ENCODE data around the gene TM4SF20.

TM4SF20 gene

DNA sequence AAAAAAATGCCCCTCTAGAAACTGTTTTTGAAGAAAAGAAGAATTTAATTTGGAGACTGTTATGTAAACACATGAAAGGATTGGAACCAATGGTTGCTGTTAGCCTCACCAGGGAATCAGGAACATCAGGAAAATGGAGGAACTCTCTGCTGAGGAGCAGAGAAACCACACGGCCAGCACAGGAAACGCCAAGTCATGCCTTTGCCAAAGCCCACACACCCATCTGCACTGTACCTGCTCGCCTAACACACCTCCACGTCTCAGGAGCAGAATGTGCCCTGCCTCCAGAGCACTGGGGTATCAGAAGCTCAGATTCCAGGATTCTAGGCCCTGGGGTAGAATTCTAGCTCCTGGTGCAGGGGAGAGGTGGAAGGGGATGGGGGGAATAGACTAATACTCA, 18.5 kb upstream of the TM4SF20 start:
- CTCF ChIA-PET: interaction anchor here (0.7 to 1.4 kb wide), 2 partner anchors 8 to 78 kb away, joined by 3 to 8 read pairs; no protein-coding TSS in a partner anchor
- POLR2A ChIA-PET: no interaction called here
- TF ChIP-seq, protein P1, sequence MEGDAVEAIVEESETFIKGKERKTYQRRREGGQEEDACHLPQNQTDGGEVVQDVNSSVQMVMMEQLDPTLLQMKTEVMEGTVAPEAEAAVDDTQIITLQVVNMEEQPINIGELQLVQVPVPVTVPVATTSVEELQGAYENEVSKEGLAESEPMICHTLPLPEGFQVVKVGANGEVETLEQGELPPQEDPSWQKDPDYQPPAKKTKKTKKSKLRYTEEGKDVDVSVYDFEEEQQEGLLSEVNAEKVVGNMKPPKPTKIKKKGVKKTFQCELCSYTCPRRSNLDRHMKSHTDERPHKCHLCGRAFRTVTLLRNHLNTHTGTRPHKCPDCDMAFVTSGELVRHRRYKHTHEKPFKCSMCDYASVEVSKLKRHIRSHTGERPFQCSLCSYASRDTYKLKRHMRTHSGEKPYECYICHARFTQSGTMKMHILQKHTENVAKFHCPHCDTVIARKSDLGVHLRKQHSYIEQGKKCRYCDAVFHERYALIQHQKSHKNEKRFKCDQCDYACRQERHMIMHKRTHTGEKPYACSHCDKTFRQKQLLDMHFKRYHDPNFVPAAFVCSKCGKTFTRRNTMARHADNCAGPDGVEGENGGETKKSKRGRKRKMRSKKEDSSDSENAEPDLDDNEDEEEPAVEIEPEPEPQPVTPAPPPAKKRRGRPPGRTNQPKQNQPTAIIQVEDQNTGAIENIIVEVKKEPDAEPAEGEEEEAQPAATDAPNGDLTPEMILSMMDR (tag by site-specific recombination; IDR thresholded peaks at IDR 0.05): no peak
- TF ChIP-seq REPIN1 (tag by site-specific recombination; IDR thresholded peaks at IDR 0.05; ENCODE audit: low read depth) (no peak), ZNF10 (tag by site-specific recombination; IDR thresholded peaks at IDR 0.05) (no peak), ZNF174 (tag by site-specific recombination; IDR thresholded peaks at IDR 0.05) (no peak), ZNF660 (tag by site-specific recombination; IDR thresholded peaks at IDR 0.05) (no peak), HOXD13 (CRISPR knock-in tag; IDR thresholded peaks at IDR 0.05; ENCODE audit: borderline replicate concordance) (no peak), ZNF596 (tag by site-specific recombination; IDR thresholded peaks at IDR 0.05) (no peak), ZBTB48 (tag by site-specific recombination; IDR thresholded peaks at IDR 0.05) (no peak), ZNF530 (tag by site-specific recombination; IDR thresholded peaks at IDR 0.05; ENCODE audit: low read depth) (no peak), EGR2 (tag by site-specific recombination; IDR thresholded peaks at IDR 0.05; ENCODE audit: low read depth) (no peak), ZNF175 (tag by site-specific recombination; IDR thresholded peaks at IDR 0.05) (no peak), OVOL3 (tag by site-specific recombination; IDR thresholded peaks at IDR 0.05) (no peak)
- TF ChIP-seq, protein P2, sequence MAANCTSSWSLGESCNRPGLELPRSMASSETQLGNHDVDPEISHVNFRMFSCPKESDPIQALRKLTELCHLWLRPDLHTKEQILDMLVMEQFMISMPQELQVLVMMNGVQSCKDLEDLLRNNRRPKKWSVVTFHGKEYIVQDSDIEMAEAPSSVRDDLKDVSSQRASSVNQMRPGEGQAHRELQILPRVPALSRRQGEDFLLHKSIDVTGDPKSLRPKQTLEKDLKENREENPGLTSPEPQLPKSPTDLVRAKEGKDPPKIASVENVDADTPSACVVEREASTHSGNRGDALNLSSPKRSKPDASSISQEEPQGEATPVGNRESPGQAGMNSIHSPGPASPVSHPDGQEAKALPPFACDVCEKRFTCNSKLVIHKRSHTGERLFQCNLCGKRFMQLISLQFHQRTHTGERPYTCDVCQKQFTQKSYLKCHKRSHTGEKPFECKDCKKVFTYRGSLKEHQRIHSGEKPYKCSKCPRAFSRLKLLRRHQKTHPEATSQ (tag by site-specific recombination; IDR thresholded peaks at IDR 0.05): no peak
- TF ChIP-seq, protein P3, sequence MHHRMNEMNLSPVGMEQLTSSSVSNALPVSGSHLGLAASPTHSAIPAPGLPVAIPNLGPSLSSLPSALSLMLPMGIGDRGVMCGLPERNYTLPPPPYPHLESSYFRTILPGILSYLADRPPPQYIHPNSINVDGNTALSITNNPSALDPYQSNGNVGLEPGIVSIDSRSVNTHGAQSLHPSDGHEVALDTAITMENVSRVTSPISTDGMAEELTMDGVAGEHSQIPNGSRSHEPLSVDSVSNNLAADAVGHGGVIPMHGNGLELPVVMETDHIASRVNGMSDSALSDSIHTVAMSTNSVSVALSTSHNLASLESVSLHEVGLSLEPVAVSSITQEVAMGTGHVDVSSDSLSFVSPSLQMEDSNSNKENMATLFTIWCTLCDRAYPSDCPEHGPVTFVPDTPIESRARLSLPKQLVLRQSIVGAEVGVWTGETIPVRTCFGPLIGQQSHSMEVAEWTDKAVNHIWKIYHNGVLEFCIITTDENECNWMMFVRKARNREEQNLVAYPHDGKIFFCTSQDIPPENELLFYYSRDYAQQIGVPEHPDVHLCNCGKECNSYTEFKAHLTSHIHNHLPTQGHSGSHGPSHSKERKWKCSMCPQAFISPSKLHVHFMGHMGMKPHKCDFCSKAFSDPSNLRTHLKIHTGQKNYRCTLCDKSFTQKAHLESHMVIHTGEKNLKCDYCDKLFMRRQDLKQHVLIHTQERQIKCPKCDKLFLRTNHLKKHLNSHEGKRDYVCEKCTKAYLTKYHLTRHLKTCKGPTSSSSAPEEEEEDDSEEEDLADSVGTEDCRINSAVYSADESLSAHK (tag by site-specific recombination; IDR thresholded peaks at IDR 0.05): no peak
- TF ChIP-seq, protein P4, sequence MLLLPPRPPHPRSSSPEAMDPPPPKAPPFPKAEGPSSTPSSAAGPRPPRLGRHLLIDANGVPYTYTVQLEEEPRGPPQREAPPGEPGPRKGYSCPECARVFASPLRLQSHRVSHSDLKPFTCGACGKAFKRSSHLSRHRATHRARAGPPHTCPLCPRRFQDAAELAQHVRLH (tag by site-specific recombination; IDR thresholded peaks at IDR 0.05): no peak
- TF ChIP-seq, protein P5, sequence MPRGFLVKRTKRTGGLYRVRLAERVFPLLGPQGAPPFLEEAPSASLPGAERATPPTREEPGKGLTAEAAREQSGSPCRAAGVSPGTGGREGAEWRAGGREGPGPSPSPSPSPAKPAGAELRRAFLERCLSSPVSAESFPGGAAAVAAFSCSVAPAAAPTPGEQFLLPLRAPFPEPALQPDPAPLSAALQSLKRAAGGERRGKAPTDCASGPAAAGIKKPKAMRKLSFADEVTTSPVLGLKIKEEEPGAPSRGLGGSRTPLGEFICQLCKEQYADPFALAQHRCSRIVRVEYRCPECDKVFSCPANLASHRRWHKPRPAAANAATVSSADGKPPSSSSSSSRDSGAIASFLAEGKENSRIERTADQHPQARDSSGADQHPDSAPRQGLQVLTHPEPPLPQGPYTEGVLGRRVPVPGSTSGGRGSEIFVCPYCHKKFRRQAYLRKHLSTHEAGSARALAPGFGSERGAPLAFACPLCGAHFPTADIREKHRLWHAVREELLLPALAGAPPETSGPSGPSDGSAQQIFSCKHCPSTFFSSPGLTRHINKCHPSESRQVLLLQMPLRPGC (tag by site-specific recombination; IDR thresholded peaks at IDR 0.05): no peak

DNA sequence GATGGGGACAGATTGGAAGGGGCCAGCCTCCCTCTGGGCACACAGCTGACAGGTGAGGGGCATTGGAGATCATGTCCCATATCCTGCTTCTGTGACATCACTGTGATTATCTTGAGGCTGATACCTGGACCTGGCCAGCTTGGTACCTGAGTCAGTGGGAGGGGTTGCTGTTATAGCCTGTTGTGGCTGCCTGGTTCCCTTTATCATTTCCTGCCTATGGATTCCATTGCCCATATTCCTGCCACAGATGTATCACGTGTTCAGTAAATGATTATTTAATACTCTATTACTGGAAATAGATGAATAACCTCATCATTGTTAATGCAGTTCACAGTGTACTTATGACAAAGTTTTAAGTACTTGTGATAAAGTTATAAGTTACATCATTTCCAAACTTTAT, 16.4 kb upstream of the TM4SF20 start:
- H3K4me3 ChIP-seq (ENCODE audit: low read depth, low read length): no peak overlapping the region
- ChIA-PET POLR2A (no interaction called here), CTCF (no interaction called here)
- H3K4me1 ChIP-seq (ENCODE audit: control insufficient read depth, insufficient read depth, low read length): no peaks in the 10 kb centered on the region
- H3K9me3 ChIP-seq (ENCODE audit: control insufficient read depth, insufficient read depth, low read depth, low read length): no peaks in the 10 kb centered on the region
- no peaks in the 10 kb centered on the region for H3K36me3 ChIP-seq (ENCODE audit: control insufficient read depth in 2 of 2, insufficient read depth in 1 of 2, low read length in 2 of 2)
- TF ChIP-seq ZNF629 (tag by site-specific recombination; IDR thresholded peaks at IDR 0.05) (no peak), ZEB2 (tag by site-specific recombination; IDR thresholded peaks at IDR 0.05) (no peak), ZNF266 (tag by site-specific recombination; IDR thresholded peaks at IDR 0.05; ENCODE audit: low read depth) (no peak), ZNF768 (tag by site-specific recombination; IDR thresholded peaks at IDR 0.05) (no peak)
- TF ChIP-seq, protein P6, sequence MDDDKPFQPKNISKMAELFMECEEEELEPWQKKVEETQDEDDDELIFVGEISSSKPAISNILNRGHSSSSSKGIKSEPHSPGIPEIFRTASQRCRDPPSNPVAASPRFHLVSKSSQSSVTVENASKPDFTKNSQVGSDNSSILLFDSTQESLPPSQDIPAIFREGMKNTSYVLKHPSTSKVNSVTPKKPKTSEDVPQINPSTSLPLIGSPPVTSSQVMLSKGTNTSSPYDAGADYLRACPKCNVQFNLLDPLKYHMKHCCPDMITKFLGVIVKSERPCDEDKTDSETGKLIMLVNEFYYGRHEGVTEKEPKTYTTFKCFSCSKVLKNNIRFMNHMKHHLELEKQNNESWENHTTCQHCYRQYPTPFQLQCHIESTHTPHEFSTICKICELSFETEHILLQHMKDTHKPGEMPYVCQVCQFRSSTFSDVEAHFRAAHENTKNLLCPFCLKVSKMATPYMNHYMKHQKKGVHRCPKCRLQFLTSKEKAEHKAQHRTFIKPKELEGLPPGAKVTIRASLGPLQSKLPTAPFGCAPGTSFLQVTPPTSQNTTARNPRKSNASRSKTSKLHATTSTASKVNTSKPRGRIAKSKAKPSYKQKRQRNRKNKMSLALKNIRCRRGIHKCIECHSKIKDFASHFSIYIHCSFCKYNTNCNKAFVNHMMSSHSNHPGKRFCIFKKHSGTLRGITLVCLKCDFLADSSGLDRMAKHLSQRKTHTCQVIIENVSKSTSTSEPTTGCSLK (tag by site-specific recombination; IDR thresholded peaks at IDR 0.05): no peak
- H3K27ac ChIP-seq (ENCODE audit: extremely low read depth, low read depth, low read length): no peak overlapping the region

More for the DNA sequence above, 18.5 kb upstream of the TM4SF20 start:
- no peak overlapping the region for H3K4me3 ChIP-seq (ENCODE audit: low read depth, low read length)
- H3K4me1 ChIP-seq (ENCODE audit: control insufficient read depth, insufficient read depth, low read length): no peaks in the 10 kb centered on the region
- no peaks in the 10 kb centered on the region for H3K9me3 ChIP-seq (ENCODE audit: control insufficient read depth, insufficient read depth, low read depth, low read length)
- no peak overlapping the region for H3K27ac ChIP-seq (ENCODE audit: extremely low read depth, low read depth, low read length)
- H3K36me3 ChIP-seq (ENCODE audit: control insufficient read depth in 2 of 2, insufficient read depth in 1 of 2, low read length in 2 of 2): no peaks in the 10 kb centered on the region

Data from HEK293 (cell line).